Adrenal gland (tissue), 5 donors: Measurements from ENCODE around the gene CALCR.

Experiments
- CTCF ChIP-seq, 6 experiments: fragments of 450-650 bp in 4 of 6; fragments of 200-600 bp in 2 of 6; sonication (generic) in 1 of 6; IDR thresholded peaks; 1 replicate in 5 of 6; 2 replicates in 1 of 6; pipeline versions ENCODE4 v1.5.1 to v1.8.0; 2016 to 2021; ENCODE audit warnings: antibody characterized with exemption in 6 of 6, mild to moderate bottlenecking in 2 of 6, moderate library complexity in 1 of 6
- POLR2A ChIP-seq, 2 donors: fragments of 450-650 bp; IDR thresholded peaks; one replicate each; pipeline ENCODE4 v1.6.1; 2017; ENCODE audit warnings: antibody characterized with exemption in 2 of 2, mild to moderate bottlenecking in 2 of 2, moderate library complexity in 1 of 2
- donor health status: DM: no; HTN: no; CAD: no.

DNA sequence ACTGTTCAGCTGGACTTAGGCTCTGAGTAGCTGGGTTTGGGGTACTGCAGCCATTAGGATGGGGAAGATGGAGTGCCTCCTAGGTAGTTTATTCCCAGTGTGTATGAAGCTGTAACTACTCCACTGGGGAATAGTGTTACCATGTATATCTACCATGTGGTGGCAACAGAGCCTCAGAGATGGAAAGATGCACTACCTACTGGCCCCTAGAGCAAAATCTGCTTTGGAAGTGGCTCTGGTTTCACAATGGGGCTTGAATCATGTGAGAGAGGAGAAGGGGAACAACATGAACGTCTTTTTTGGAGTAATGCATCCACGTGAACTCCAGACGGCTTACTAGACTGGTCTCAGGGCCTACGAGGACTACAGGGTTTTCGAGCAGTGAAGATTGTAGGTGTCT is 167.3 kb downstream of the CALCR start:
- no peak for TF ChIP-seq CTCF (IDR thresholded peaks at IDR 0.05)
- TF ChIP-seq POLR2A (IDR thresholded peaks at IDR 0.05) = no peak
